Measurements from ENCODE around the gene GZMM.

Gene GZMM

DNA sequence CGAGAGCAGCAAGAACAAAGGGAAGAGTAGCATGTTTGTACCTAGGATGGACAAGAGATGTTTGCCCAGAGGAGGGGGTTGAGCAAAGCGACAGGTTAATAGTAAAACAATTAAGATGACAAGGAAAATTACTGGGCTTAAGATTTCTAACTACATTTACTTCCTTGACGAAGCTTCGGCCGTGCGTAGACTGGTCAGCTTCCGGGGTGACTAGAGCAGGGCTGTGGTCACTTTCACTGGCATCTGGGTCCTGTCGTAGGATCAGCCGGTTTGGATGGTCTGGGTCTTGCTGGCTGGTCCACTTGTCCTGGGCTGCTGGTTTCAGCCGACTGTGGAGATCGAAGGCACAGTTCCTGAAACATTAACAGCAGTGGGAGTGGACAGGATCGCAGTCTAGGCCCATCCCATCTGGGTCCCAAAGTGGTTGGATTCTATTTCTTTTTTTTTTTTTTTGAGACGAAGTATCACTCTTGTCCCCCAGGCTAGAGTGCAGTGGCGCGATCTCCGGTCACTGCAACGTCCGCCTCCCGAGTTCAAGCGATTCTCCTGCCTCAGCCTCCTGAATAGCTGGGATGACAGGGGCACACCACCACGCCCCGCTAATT is 23.5 kb downstream of the GZMM start:
- no peak for FAIRE-seq

- no peak for FAIRE-seq
Measured at GRCh38 chr19:570251-570686, 26.4 kb downstream of the GZMM start.

- FAIRE-seq = no peak
Measured at GRCh38 chr19:570937-571565, 27.2 kb downstream of the GZMM start.

DNA sequence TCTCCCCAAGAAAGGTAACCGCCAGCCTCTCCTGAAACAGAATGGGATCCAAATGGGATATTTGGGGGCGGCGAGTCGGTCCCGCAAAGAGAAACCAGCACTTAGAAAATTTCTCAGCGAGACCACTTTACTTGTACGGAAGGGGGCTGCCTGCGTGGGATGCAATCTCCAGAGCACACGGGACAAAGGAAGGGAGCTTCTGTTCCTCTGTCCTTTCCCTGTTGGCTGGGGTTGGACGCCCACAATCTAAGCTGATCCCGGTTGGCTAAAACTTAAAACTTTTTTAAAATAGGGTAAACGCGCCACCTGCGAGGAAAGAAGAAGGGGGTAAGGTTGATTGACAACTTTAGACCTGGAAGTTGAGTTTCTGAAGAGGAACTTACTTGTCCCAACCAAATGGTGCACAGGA is 27.7 kb downstream of the GZMM start:
- no peak for FAIRE-seq

GRCh38 chr19:572140-572742 is 28.4 kb downstream of the GZMM start, which contains the start of gene BSG:
Gene BSG, plus strand, starts transcription at chr19:572596. Its CDS starts 39 bp downstream, at chr19:572635.
- no peak for FAIRE-seq

- no peak for FAIRE-seq
Measured at GRCh38 chr19:572743-573518, 29.1 kb downstream of the GZMM start.

DNA sequence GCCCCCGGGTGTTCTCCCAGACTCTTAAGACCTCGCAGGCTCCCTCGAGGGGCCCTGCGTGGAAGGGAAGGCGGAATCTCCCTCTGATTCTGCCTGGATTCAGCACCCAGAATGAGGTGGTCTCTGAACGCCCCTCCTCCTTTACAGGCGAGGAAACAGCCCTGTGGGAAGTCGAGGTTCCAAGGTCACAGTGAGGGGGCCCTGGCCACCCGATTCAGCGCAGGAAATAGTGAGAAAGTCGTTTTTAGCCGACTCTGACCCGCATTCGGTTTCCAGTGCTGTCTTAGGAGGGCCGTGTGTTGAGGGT is 29.6 kb downstream of the GZMM start:
- no peak for FAIRE-seq

GRCh38 chr19:574658-575526 is 31.0 kb downstream of the GZMM start:
- no peak for FAIRE-seq

DNA sequence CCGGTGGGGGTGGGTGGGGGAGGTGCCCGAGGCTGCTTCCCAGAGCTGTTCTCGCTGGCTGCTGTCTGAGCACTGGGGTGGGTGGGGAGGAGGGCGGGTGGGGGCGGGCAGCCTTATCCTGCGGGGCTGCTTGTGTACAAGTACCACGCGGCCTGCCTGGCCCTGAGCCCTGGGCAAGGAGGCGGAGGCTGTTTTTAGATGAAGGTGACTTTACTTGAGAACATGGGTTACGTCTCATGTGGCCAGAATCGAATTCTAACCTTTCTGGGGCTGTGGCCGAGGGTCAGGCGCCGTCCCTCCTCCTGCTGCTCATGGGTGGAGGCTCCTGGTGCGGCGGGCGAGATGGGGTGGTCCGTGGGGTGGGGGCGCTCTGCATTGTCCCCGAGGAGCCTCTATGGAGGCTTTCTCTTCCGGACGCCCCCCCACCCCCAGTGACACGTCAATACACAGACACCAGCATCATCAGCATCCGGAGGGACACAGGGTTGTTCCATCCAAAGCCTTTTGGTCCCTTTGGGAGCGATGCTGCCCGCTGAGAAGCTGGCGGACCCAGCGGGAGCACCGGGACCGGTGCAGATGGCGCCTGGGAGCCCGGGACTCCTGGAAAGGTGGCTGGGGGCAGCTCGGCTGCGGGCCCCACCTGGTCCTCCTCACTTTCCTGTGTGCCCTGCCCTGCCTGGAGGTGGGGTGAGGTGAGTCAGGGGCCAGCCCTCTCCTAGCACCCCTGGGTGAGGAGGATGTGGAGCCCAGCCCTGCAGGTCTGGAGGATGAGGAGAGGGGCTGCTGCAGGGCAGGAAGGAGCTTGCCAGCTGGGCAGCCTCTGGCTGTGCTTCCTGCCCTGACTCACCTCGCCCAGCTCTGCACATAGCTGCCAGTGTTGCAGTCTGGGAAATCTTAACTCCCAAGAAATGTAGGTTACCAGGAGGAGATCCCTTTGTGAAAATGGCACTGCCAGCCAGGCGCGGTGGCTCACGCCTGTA is 32.0 kb downstream of the GZMM start:
- FAIRE-seq = no peak

DNA sequence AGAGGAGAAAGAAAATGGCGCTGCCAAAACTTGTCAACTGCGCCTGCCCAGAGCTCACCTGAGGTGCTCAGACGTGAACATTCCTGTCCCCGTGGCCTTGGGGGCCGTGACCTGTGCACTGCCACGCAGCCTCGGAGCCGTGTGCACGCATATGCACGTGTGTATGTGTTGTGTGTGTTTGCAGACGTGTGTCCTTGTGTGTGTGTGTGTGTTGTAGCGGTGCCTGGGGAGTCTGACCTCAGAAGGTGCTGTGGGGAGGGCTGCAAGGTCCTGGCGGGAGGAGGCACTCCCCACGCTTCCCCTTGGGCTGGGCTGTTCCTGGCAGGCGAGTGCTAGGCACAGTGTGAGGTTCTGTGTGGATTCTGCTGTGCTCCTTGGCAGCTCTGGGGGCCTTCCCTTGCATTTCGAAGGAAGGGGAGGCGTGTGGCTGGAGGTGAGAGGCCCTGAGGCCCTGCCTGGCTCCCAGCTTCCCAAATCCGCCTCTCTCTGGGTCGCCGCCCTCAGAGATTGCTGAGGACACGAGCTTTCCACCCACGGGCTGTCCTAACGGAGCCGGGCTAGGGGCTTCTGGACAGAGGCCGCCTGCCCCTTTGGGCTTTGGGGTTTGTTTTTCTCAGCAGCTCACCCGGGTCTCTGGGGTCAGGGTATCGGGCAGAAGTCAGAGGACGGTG is 33.0 kb downstream of the GZMM start:
- FAIRE-seq = no peak

DNA sequence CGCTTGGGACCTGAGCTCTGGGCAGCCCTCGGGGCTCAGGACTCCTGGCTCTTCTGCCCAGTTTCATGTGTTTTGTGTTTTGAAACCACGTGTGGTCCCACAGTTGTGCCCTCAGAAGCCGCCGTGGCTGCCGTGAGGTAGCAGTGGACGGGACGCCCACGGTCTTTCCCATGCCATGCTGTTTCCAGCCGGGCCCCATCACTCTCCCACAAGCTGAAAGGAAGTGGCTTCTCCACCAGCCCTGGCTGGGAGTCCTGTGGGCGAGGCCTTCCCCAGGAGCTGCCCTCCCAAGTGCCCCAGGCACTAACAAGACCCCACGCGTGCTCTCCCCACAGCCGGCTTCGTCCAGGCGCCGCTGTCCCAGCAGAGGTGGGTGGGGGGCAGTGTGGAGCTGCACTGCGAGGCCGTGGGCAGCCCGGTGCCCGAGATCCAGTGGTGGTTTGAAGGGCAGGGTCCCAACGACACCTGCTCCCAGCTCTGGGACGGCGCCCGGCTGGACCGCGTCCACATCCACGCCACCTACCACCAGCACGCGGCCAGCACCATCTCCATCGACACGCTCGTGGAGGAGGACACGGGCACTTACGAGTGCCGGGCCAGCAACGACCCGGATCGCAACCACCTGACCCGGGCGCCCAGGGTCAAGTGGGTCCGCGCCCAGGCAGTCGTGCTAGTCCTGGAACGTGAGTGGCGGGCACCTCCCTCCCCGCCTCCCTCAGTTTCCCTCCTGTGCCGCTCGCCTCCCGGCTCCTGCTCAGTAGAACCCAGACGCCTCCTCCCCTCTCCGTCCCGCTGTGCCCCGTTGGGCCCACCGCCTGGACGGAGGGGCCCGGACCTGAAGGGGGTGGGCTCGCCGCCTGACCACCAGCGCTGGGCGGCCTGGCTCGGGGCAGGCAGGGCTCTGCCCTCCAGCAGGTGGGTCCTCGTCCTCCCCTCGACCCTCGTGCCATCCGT is 33.9 kb downstream of the GZMM start:
- no peak for FAIRE-seq

- FAIRE-seq = no peak
Measured at GRCh38 chr19:579111-579841, 35.4 kb downstream of the GZMM start.

GRCh38 chr19:579842-580155 is 35.9 kb downstream of the GZMM start:
- FAIRE-seq = no peak

DNA sequence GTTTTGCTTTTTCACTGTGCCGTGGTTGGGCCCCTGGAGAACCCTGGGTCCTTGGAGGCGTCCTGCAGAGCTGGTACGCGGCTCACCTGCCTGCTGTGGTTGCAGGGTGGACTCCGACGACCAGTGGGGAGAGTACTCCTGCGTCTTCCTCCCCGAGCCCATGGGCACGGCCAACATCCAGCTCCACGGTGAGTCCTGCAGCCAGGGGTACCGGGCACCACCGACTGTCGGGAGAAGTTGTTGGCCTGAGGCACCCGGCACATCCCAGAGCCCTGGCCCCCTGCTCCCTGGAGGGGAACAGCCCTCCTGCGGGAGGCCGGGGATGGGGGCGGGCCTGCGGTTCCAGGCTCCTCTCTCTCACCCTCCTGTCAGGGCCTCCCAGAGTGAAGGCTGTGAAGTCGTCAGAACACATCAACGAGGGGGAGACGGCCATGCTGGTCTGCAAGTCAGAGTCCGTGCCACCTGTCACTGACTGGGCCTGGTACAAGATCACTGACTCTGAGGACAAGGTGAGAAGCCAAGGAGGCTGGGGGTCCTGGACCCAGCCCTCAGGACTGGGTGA is 36.5 kb downstream of the GZMM start:
- no peak for FAIRE-seq

DNA sequence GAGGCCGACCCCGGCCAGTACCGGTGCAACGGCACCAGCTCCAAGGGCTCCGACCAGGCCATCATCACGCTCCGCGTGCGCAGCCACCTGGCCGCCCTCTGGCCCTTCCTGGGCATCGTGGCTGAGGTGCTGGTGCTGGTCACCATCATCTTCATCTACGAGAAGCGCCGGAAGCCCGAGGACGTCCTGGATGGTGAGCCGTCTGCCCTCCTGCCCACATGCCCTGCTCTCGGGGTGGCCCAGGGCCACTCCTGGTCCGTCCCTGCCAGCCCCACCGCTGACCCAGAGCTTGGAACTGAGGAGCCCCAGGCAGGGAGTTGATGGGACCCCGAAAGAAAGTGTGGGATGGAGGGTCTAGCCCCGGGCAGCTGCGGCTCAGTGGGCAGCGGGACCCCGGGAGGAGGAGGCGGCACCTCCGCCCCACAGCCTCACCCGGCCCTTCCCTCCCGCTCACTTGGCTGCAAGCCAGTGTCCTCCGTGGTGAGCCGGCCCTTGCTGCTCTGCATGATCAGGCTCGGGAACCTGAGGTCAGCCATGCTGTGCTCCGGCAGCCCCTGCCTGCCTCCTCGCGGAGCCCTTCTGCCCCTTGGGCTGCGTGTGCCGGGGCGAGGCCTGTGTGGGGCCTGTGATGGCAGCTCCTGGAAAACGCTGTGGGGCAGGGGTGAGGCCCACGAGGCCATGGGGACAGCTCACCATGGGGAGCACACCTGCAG is 37.7 kb downstream of the GZMM start:
- FAIRE-seq = no peak

DNA sequence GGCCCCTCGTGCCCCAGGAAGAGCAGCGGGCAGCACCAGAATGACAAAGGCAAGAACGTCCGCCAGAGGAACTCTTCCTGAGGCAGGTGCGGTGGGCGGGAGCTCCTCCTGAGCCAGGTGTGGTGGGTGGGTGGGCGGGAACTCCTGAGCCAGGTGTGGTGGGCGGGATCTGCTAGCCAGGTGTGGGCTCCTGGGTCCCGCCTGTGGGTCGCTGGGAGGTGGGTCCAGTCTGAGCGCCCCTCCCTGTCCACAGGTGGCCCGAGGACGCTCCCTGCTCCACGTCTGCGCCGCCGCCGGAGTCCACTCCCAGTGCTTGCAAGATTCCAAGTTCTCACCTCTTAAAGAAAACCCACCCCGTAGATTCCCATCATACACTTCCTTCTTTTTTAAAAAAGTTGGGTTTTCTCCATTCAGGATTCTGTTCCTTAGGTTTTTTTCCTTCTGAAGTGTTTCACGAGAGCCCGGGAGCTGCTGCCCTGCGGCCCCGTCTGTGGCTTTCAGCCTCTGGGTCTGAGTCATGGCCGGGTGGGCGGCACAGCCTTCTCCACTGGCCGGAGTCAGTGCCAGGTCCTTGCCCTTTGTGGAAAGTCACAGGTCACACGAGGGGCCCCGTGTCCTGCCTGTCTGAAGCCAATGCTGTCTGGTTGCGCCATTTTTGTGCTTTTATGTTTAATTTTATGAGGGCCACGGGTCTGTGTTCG is 38.8 kb downstream of the GZMM start:
- FAIRE-seq = no peak

DNA sequence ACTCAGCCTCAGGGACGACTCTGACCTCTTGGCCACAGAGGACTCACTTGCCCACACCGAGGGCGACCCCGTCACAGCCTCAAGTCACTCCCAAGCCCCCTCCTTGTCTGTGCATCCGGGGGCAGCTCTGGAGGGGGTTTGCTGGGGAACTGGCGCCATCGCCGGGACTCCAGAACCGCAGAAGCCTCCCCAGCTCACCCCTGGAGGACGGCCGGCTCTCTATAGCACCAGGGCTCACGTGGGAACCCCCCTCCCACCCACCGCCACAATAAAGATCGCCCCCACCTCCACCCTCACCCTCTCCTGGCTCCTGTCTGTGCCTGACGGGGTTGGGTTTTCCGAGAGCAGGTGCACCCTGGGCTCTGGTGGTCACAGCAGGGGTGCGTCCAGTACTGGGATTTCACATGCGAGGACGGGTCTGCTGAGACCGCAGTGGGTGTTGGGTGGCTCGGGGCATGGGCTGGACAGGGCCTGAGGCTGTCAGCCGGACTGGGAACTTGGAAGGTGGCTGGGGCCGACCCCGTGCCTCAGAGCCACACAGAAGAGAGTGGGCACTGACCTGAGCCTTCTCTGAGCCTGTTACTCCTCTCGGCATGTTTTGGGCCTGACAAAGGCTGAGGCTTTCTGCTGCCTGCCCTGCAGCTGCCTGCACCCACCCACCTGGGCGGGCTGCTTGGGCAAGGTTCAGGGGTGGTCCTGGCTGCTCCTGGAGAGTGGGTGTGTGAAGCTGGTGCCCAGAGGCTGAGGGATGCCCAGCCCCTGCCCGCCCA is 39.5 kb downstream of the GZMM start:
- no peak for FAIRE-seq

Data from colon (tissue), 2 donors.